HG03280 (cell line): ENCODE results near the gene SLC2A4.

ENCODE experiments used
- ATAC-seq: cut with Tn5 transposase; IDR thresholded peaks from one replicate; pipeline ENCODE4 v1.9.1; 2021; ENCODE audit warnings: mild to moderate bottlenecking, moderate library complexity; ENCODE audit not compliant: unreplicated experiment

SLC2A4 gene

DNA sequence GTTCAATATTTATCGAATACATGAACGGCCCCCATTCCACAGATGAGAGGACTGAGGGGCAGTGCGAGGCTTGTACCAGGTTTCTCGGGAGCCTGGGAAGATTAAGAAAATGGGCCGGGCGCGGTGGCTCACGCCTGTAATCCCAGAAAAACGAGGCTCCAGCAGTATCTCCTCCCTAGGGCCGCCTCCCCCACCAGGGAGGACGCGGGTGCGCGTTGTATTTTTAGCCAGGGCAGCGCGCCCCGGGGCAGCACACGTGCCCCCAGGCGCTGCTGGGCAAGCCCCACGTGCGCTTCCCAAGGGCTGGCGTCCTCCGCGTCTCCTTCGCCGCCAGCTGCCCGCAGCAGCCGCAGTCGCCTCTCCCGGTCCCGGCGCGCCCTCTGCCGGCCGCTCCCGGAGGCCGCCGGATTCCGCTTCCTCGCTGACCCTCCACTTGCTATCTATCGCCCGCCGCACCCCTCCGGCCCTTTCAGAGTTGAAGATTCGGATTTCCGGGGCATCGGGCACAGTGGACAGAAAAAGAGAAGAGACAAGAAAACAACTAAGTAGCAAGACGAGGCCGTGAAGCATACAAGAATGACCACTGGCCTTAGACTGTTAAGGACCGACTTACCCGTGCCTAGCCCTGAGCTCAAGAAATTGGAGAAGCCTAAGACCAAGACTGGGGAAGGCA, 14.8 kb downstream of the SLC2A4 start:
- ATAC-seq = no peak

GRCh38 chr17:7304179-7304578, 22.7 kb downstream of the SLC2A4 start:
- no peak for ATAC-seq

GRCh38 chr17:7306911-7307685, 25.6 kb downstream of the SLC2A4 start, which contains the start of gene EIF5A:
Gene EIF5A (plus strand): TSS chr17:7307628. CDS start chr17:7309636, 2,008 bp downstream.
- peak; percentile 68 for ATAC-seq

- ATAC-seq = peak; percentile 9
Observed at GRCh38 chr17:7307686-7308624, 26.4 kb downstream of the SLC2A4 start.

DNA sequence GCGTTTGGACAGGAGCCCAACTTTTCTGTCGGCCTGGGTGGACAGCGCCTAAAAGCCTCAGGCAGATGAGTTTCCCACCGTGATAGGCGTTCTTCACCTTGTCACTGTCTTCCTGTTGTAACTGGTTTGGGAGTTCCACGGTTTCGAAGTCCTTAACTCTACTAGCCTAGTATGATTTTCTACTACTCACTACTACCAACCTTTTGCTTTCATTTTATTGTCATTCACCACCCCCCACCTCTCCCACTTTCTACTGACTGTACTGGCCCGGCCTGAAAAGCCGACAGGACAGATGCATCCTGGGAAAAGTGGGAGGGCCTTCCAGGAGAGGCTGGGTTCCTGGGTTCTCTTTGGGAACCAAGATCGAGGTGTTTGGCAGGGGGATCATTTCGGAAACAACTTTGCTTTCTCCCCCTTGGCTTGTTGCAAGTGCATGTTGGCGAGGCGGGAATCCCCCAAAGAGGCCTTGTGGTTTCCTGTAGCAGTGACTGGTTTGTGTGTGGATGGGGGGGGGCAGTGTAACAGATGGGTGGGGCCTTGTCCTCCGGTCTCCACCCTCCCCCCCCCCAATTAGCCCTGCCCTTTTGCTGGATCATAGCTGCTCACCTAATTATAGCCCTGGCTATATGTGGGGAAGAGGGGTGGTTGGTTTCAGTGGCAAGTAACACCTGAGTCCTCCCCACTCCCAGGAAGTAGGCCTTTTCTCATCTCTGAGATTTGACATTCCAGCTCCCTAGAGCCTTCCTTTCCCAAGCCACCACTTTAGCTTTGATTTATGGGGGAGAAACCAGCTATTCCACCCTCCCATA, 27.3 kb downstream of the SLC2A4 start:
- ATAC-seq = no peak

DNA sequence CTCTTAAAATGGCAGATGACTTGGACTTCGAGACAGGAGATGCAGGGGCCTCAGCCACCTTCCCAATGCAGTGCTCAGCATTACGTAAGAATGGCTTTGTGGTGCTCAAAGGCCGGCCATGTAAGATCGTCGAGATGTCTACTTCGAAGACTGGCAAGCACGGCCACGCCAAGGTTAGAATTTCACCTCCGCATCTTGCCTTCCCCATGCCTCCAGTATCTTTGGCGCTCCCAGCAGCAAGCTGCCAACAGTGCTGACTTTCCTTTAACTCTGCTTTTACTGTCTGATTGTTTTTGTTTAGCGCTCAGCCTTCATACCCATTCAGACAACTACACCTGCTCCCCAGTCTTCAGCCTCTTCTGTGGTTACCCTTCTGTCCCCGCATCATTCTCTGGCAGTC, 28.1 kb downstream of the SLC2A4 start:
- no peak for ATAC-seq

DNA sequence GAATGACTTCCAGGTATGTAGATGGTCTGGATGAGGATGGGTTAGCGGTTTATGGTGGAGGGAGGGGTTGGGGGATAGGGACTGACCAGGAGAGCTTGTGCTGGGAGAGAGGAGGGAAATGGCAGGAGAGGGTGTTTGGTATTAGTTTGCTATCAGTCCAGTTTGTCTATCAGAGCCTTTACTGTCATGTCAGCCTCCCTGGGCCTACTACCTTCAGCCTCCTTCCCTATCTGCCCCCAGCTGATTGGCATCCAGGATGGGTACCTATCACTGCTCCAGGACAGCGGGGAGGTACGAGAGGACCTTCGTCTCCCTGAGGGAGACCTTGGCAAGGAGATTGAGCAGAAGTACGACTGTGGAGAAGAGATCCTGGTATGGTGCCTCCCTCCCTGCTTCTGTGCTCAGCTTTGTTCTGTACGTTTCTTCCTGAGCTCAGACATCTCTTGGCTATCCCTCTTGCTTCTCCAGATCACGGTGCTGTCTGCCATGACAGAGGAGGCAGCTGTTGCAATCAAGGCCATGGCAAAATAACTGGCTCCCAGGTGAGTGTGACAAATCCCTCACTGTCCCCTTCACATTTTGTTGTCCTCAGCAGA, 29.7 kb downstream of the SLC2A4 start:
- ATAC-seq = no peak

GRCh38 chr17:7312432-7313087, 31.0 kb downstream of the SLC2A4 start:
- ATAC-seq = no peak

GRCh38 chr17:7313088-7313889, 31.8 kb downstream of the SLC2A4 start:
- no peak for ATAC-seq

DNA sequence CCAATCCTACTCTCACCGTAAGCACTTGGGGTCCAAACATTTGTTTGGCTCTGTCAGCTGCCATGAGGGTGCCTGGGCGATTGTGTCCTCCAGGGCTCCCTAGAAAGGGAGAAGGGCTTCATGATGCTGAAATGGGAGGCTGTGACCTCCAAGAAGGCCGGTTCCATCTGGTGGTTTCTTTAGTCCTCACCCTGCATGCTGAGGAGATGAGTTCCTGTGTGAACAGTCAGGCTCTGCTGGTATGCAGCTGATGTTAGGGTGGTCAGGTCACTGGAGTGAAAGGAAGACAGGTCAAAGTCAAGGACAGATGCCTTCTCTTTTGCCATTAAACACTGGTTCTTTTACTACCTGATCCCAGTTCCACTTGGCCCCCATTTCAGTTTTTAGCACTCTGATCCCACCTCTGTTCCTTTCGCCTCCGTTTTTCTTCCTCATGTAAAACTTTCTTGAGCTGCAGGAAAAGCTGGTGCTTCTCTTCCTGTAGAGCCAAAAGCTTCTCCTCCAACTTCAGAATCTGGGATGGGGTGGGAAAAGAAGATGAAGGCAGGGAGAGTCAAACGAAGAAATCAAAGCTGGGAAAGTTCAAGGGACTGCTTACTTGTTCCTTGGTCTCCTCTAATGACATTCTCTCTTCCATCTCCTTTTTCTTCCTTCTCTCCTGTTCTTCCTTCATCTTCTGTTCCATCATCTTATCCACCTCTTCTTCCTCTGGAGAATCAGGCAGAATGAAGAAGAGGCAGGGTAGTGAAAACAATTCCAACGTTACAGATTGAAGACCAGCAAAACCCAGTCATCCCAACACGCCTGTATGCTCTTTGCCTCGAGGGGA, 32.6 kb downstream of the SLC2A4 start:
- ATAC-seq = no peak

GRCh38 chr17:7314719-7315569, 33.4 kb downstream of the SLC2A4 start, which contains the start of gene GPS2:
Gene GPS2 (minus strand): TSS chr17:7315360. CDS start chr17:7315052, 308 bp downstream.
- peak; percentile 74 for ATAC-seq

DNA sequence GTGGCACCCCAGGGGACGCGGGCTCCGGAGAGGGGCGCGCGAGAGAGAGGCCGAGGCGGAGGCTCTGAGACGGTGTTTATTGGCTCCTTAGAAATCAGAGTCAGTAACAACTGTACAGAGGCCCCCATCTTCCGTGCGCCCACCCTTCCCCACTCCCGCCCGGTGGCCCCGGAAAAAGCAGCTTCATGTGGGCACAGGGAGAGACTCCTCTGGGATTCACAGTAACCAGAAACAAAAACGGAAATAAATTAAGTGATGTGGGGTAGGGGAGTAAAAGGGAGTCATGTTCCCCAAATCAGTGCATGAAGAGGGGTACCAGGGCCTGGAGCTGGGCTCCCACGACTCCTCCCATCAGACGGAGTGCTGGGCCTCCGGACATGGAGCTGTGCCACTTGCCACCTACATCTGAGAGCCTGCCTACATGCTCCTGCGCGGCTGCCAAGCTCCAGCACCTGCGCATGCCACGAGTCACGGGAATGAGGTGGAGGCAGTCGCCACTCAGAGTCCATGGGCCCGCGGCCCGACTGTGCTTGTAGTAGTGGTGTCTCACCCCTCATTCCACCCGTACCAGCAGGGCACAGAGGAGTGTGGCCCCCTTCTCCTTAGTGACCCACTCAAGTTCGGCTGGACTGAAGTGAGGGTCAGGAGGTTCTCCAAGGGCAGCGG, 34.2 kb downstream of the SLC2A4 start:
- no peak for ATAC-seq

GRCh38 chr17:7317161-7317803, 35.8 kb downstream of the SLC2A4 start:
- no peak for ATAC-seq

DNA sequence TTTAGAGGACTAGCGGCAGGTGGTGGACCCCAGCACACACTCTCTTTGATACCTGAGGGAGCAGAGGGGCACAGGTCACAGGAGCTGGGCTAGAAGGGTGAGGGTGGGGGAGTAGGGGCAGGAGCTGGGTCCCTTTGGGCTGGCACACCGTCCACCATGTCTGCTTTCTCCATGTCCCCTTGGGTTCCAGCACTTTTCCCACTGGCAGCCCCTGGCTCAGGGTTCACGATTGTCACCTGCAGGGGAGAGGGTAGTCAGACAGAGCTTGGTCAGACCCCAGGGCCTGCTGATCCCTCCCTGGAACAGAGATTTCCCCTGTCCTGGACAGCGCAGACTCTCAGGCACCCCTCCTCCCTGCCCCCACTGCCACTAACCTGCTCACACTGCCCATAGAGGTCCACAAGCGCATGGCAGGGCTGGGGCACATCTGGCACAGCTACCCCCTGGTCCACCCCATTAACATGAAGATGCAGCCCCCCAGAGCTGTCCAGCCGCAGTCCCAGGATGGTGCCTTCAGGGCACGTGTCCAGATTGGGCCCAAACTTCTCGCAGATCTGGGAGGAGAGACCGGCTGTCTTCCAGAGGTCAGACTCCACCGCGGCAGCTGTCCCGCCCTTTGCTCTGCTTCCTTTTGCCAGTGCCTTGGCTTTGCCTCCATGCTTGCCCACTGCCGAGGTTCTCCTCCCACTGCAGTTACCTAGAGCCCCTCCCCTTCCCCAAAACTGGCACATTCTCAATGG, 36.8 kb downstream of the SLC2A4 start:
- no peak for ATAC-seq

- no peak for ATAC-seq
Observed at GRCh38 chr17:7321466-7321865, 39.9 kb downstream of the SLC2A4 start.
